HG02885 (cell line): ENCODE data around the gene MAP1LC3C.
"Not testable (repeated sequence)": the region's sequence is repeated elsewhere in the genome, so short reads cannot be mapped to it uniquely, and the experiment has no call there.

Experiments used
- ATAC-seq: cut with Tn5 transposase; IDR thresholded peaks from one replicate; pipeline ENCODE4 v1.9.1; 2021; ENCODE audit warnings: mild to moderate bottlenecking; ENCODE audit not compliant: unreplicated experiment, poor library complexity

Gene MAP1LC3C

GRCh38 chr1:241997401-241997998 is 1.4 kb downstream of the MAP1LC3C start:
- ATAC-seq, result no peak

- no peak for ATAC-seq
Observed at GRCh38 chr1:241994171-241994570, 4.7 kb downstream of the MAP1LC3C start.

DNA sequence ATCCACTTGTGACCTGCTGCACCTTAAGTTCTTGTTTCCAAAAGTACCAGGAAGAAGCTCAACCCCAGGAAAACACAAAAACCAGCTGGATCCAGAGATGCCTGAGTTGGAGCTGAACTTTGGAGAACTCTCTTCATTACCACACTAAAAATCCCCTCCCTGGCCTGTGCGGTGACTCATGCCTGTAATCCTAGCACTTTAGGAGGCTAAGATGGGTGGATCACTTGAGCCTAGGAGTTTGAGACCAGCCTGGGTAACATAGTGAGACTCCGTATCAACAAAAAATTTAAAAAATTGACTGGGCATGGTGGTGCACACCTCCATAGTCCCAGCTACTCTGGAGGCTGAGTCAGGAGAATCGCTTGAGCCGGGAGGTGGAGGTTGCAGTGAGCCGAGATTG is 6.2 kb downstream of the MAP1LC3C start:
- no peak for ATAC-seq

DNA sequence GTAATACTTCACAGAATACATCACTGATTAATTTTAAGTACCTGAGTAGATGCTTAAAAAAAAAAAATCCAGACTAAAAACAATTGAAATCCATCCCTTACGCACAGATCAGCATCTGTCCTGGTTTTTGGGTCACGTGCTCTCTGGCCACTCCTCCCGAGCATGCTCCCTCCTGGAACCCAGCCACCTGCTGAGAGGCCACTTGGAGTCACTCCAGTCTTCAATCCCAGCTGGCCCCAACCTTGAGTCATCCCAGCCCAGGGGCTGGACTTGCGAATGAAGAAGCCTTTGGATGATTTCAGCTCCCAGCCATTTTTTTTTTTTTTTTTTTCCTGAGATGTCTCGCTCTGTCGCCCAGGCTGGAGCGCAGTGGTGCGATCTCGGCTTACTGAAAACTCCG is 8.9 kb downstream of the MAP1LC3C start:
- ATAC-seq, result no peak

DNA sequence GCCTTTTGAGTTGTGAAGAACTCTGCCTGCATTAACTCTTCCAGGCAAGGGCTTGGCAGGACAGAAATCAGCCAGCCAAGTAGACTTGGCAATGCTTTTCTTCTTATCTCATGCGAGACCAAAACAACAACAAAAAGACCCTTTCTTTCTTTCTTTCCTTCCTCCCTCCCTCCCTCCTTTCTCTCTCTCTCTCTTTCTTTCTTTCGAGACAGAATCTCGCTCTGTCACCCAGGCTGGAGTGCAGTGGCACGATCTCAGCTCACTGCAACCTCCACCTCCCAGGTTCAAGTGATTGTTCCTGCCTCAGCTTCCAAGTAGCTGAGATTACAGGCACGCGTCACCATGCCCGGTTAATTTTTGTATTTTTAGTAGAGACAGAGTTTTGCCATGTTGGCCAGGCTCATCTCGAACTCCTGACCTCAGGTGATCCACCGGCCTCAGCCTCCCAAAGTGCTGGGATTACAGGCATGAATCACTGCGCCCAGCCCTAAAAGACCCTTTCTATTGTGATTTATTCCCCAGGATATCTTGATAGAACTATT is 10.4 kb downstream of the MAP1LC3C start:
- not testable (repeated sequence) for ATAC-seq

GRCh38 chr1:241985787-241986186 is 13.1 kb downstream of the MAP1LC3C start:
- ATAC-seq, result peak; percentile 68

- no peak for ATAC-seq
Observed at GRCh38 chr1:241979926-241980325, 19.0 kb downstream of the MAP1LC3C start.

DNA sequence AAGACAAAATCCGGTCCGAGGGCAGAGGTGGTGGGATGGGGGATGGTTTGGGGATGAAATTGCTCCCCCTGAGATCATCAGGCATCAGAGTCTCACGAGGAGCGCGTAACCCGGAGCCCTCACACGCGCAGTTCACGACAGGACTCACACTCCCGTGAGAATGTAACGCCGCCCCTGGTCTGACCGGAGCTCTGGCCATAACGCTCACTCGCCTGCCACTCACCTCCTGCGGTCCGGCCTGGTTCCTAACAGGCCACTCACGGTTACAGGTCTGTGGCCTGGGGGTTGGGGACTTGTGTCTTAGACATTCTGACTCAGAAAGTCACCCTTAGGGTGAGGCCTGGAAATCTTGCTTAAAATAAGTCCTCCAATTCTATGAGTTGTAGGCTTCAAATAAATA is 19.8 kb downstream of the MAP1LC3C start:
- no peak for ATAC-seq

- no peak for ATAC-seq
Observed at GRCh38 chr1:241976229-241976628, 22.7 kb downstream of the MAP1LC3C start.

- ATAC-seq, result no peak
Observed at GRCh38 chr1:241972703-241973369, 26.1 kb downstream of the MAP1LC3C start.

GRCh38 chr1:241968611-241969010 is 30.3 kb downstream of the MAP1LC3C start:
- no peak for ATAC-seq

DNA sequence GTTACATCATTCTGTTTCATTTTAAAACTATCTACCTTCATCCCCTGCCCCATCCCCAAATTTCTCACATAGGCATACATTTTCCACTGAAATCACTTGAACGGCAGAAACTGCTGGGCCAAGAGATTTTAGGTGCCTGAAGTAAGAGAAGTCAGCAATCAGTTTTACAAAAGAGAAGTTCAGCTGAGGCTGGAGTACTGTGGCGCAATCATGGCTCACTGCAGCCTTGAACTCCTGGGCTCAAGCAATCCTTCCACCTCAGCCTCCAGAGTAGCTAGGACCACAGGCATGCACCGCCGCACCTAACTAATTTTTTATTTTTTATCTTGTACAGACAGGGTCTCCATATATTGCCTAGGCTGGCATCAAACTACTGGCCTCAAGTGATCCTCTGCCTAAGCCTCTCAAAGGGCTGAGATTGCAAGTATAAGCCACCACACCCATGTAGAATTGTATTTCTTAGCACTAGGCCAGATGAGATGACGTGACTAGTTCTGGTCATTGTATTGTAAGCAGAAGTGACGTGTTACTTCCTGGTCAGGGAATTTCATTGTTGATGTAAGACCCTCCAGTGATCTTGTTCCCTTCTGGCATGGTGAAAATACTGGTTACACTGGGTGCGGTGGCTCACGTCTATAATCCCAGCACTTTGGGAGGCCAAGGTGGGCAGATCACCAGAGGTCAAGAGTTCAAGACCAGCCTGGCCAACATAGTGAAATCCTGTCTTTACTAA is 34.2 kb downstream of the MAP1LC3C start:
- ATAC-seq, result no peak

GRCh38 chr1:241963722-241964121 is 35.2 kb downstream of the MAP1LC3C start:
- no peak for ATAC-seq

- ATAC-seq, result no peak
Observed at GRCh38 chr1:241962153-241962552, 36.7 kb downstream of the MAP1LC3C start.

- ATAC-seq, result no peak
Observed at GRCh38 chr1:241957692-241958494, 41.0 kb downstream of the MAP1LC3C start, which contains the start of gene BECN2. Gene BECN2 (plus strand): TSS chr1:241957767. CDS start chr1:241957767, 0 bp downstream.

- ATAC-seq, result no peak
Observed at GRCh38 chr1:241950390-241950789, 48.5 kb downstream of the MAP1LC3C start.

- ATAC-seq, result no peak
Observed at GRCh38 chr1:241947354-241947753, 51.5 kb downstream of the MAP1LC3C start.
